SK-N-MC (cell line): ENCODE results near the gene ANXA8.

Source experiments
- DNase-seq: peaks from one replicate; pipeline ENCODE4 v3.0.0-alpha.2; 2011; ENCODE audit warnings: low read depth, low spot score
- H3K27ac ChIP-seq: fragments of 200-600 bp; sonication (generic); 2 replicates; pipeline ENCODE4 v1.5.1; 2016; ENCODE audit warnings: mixed run types
- H3K36me3 ChIP-seq: fragments of 200-600 bp; sonication (generic); 2 replicates; pipeline ENCODE4 v1.6.1; 2017; ENCODE audit warnings: antibody characterized with exemption, low read length, mixed read lengths; ENCODE audit not compliant: insufficient read depth
- H3K4me3 ChIP-seq: fragments of 200-600 bp; sonication (generic); 2 replicates; pipeline ENCODE4 v1.5.1; 2016
- H3K9ac ChIP-seq: fragments of 200-600 bp; sonication (generic); 2 replicates; pipeline ENCODE4 v1.8.0; 2017; ENCODE audit warnings: mixed run types, mixed read lengths; ENCODE audit not compliant: insufficient read length
- H3K9me3 ChIP-seq: fragments of 200-600 bp; sonication (generic); 2 replicates; pipeline ENCODE4 v1.6.1; 2017; ENCODE audit warnings: low read depth, mild to moderate bottlenecking, antibody characterized with exemption, low read length, moderate library complexity, mixed read lengths
- EZH2 ChIP-seq: fragments of 200-600 bp; sonication (generic); IDR thresholded peaks from one replicate; pipeline ENCODE4 v1.6.1; 2017; ENCODE audit warnings: antibody characterized with exemption
- FOXP2 ChIP-seq: optimal IDR thresholded peaks from 2 replicates; pipeline ENCODE3; 2011; ENCODE audit warnings: mild to moderate bottlenecking, moderate library complexity; ENCODE audit not compliant: insufficient read depth; ENCODE audit errors: extremely low read length, control extremely low read depth
- POLR2AphosphoS5 ChIP-seq: IDR thresholded peaks from 2 replicates; pipeline ENCODE4 v1.6.1; 2012; ENCODE audit warnings: mild to moderate bottlenecking, low read depth, low read length, borderline replicate concordance

The ANXA8 gene

GRCh38 chr10:47424231-47424630 is 59.7 kb downstream of the ANXA8 start:
- Histone ChIP-seq H3K27ac (no peak overlapping the region), H3K9ac (no peak overlapping the region), H3K9me3 (no peaks in the 10 kb centered on the region), H3K4me3 (no peak overlapping the region), H3K36me3 (no peaks in the 10 kb centered on the region)
- no peak for TF ChIP-seq POLR2AphosphoS5
- no peak for TF ChIP-seq FOXP2
- TF ChIP-seq EZH2, result no peak
- no peak for DNase-seq

GRCh38 chr10:47423476-47423875 is 60.4 kb downstream of the ANXA8 start:
- Histone ChIP-seq H3K36me3 (no peaks in the 10 kb centered on the region), H3K9ac (no peak overlapping the region), H3K27ac (no peak overlapping the region), H3K9me3 (no peaks in the 10 kb centered on the region), H3K4me3 (no peak overlapping the region)
- no peak for DNase-seq
- no peak for TF ChIP-seq FOXP2
- TF ChIP-seq EZH2, result no peak

GRCh38 chr10:47421057-47421952 is 62.6 kb downstream of the ANXA8 start:
- H3K9ac ChIP-seq, result no peak overlapping the region
- H3K27ac ChIP-seq, result no peak overlapping the region
- no peaks in the 10 kb centered on the region for H3K36me3 ChIP-seq
- TF ChIP-seq FOXP2 (no peak), POLR2AphosphoS5 (no peak), EZH2 (no peak)
- no peak for DNase-seq
- H3K9me3 ChIP-seq, result no peaks in the 10 kb centered on the region
- H3K4me3 ChIP-seq, result no peak overlapping the region

- Histone ChIP-seq H3K4me3 (no peak overlapping the region), H3K27ac (no peak overlapping the region), H3K36me3 (no peaks in the 10 kb centered on the region), H3K9ac (no peak overlapping the region), H3K9me3 (no peaks in the 10 kb centered on the region)
- DNase-seq, result no peak
- TF ChIP-seq FOXP2 (no peak), POLR2AphosphoS5 (no peak), EZH2 (no peak)
These were observed 63.4 kb downstream of the ANXA8 start for GRCh38 chr10:47420305-47421056.

- no peak overlapping the region for H3K27ac ChIP-seq
- no peak overlapping the region for H3K4me3 ChIP-seq
- TF ChIP-seq POLR2AphosphoS5, result no peak
- TF ChIP-seq EZH2, result no peak
- TF ChIP-seq FOXP2, result no peak
- H3K9ac ChIP-seq, result no peak overlapping the region
- no peak for DNase-seq
- no peaks in the 10 kb centered on the region for H3K9me3 ChIP-seq
- no peaks in the 10 kb centered on the region for H3K36me3 ChIP-seq
These were observed 64.5 kb downstream of the ANXA8 start for GRCh38 chr10:47419421-47419820.

GRCh38 chr10:47418966-47419365 is 64.9 kb downstream of the ANXA8 start:
- Histone ChIP-seq H3K4me3 (no peak overlapping the region), H3K36me3 (no peaks in the 10 kb centered on the region), H3K9me3 (no peaks in the 10 kb centered on the region), H3K27ac (no peak overlapping the region), H3K9ac (no peak overlapping the region)
- TF ChIP-seq EZH2, result no peak
- TF ChIP-seq POLR2AphosphoS5, result no peak
- no peak for TF ChIP-seq FOXP2
- no peak for DNase-seq

- no peak for DNase-seq
- Histone ChIP-seq H3K4me3 (no peak overlapping the region), H3K9me3 (no peaks in the 10 kb centered on the region), H3K27ac (no peak overlapping the region), H3K36me3 (no peaks in the 10 kb centered on the region), H3K9ac (no peak overlapping the region)
- TF ChIP-seq FOXP2 (no peak), EZH2 (no peak), POLR2AphosphoS5 (no peak)
These were observed 65.6 kb downstream of the ANXA8 start for GRCh38 chr10:47418321-47418720.
